A549 (cell line): ENCODE data around the gene SSBP3. TPM values are rescaled to one million over a fixed set of nuclear protein-coding genes. Genes with fewer than 3 reads are reported as not detected.

Experiments
- ATAC-seq, 2 experiments: fragments of 200-7000 bp in 1 of 2; fragments of >200 bp in 1 of 2; cut with Nextera tagmentation in 1 of 2; cut with Tn5 transposase in 1 of 2; 3 replicates each; pipeline versions ENCODE4 v1.8.0 to v1.9.1; 2018 to 2020; ENCODE audit warnings: mild to moderate bottlenecking in 1 of 2, moderate library complexity in 1 of 2
- CTCF ChIA-PET: fragments of 300-600 bp; sonication (Branson Sonifier 250); formaldehyde crosslinking; extraction: SDS; loops from one replicate; lab custom pipeline; 2021; ENCODE audit warnings: antibody characterized with exemption, inconsistent platforms; lab: Yijun Ruan, JAX
- POLR2A ChIA-PET: fragments of 350-600 bp; formaldehyde crosslinking; extraction: SDS; loops from one replicate; lab custom pipeline; 2021; ENCODE audit warnings: antibody characterized with exemption, inconsistent platforms; lab: Yijun Ruan, JAX
- DNase-seq, 2 experiments: peaks; one replicate each; pipeline versions ENCODE4 v3.0.0 to v3.0.0-alpha.2; 2011 to 2016; ENCODE audit warnings: low read depth in 1 of 2, low spot score in 1 of 2
- FAIRE-seq: peaks from 2 replicates; lab custom pipeline; 2011; peaks lifted over from hg19 to GRCh38; lab: Jason Lieb, UNC
- H3K27ac ChIP-seq, 2 experiments: fragments of >200 bp; sonication (Bioruptor Twin); formaldehyde crosslinking; 3 replicates each; pipeline ENCODE4 v1.5.1; 2016 to 2017
- H3K4me1 ChIP-seq: fragments of >200 bp; sonication (Bioruptor Twin); formaldehyde crosslinking; 3 replicates; pipeline ENCODE4 v1.6.1; 2016
- H3K4me2 ChIP-seq: fragments of >200 bp; sonication (Bioruptor Twin); formaldehyde crosslinking; 3 replicates; pipeline ENCODE4 v1.6.1; 2016
- H3K4me3 ChIP-seq: fragments of >200 bp; sonication (Bioruptor Twin); formaldehyde crosslinking; 3 replicates; pipeline ENCODE4 v1.5.1; 2016
- H3K9me3 ChIP-seq: fragments of >200 bp; sonication (Bioruptor Twin); formaldehyde crosslinking; 3 replicates; pipeline ENCODE4 v1.6.1; 2016
- ATOH8 ChIP-seq: fragments of 250-450 bp; sonication (Bioruptor Pico); IDR thresholded peaks from 2 replicates; pipeline ENCODE4 v1.5.0; 2020; ENCODE audit warnings: low read depth, mild to moderate bottlenecking, moderate library complexity
- CBX8 ChIP-seq: fragments of 200-600 bp; sonication (generic); IDR thresholded peaks from 2 replicates; pipeline ENCODE4 v1.6.1; 2016
- CHD4 ChIP-seq: fragments of 200-600 bp; sonication (generic); IDR thresholded peaks from 2 replicates; pipeline ENCODE4 v1.6.1; 2016; ENCODE audit warnings: antibody characterized with exemption, mild to moderate bottlenecking, borderline replicate concordance
- E2F6 ChIP-seq: IDR thresholded peaks from 2 replicates; pipeline ENCODE4 v1.6.1; 2012; ENCODE audit warnings: low read depth, borderline replicate concordance
- EHF ChIP-seq: fragments of 250-450 bp; sonication (Bioruptor Pico); IDR thresholded peaks from 2 replicates; pipeline ENCODE4 v1.5.0; 2020; ENCODE audit warnings: mild to moderate bottlenecking
- EHMT2 ChIP-seq: fragments of 200-600 bp; sonication (generic); IDR thresholded peaks from 2 replicates; pipeline ENCODE4 v1.6.1; 2016; ENCODE audit warnings: antibody characterized with exemption, low read depth, mild to moderate bottlenecking, moderate library complexity
- EP300 ChIP-seq, 2 experiments: fragments of >200 bp; sonication (Bioruptor Twin); formaldehyde crosslinking; IDR thresholded peaks; 2 replicates in 1 of 2; 3 replicates in 1 of 2; pipeline ENCODE4 v1.6.1; 2016 to 2017
- FOXS1 ChIP-seq: fragments of 250-450 bp; sonication (Bioruptor Pico); IDR thresholded peaks from 2 replicates; pipeline ENCODE4 v1.5.0; 2020; ENCODE audit warnings: mild to moderate bottlenecking, moderate library complexity
- HDAC2 ChIP-seq: fragments of 200-600 bp; sonication (generic); IDR thresholded peaks from 2 replicates; pipeline ENCODE4 v1.6.1; 2016
- HMGXB4 ChIP-seq: fragments of 250-450 bp; sonication (Bioruptor Pico); IDR thresholded peaks from 2 replicates; pipeline ENCODE4 v1.5.0; 2021; ENCODE audit warnings: mild to moderate bottlenecking, moderate library complexity, borderline replicate concordance
- HOXB13 ChIP-seq: fragments of 250-450 bp; sonication (Bioruptor Pico); IDR thresholded peaks from 2 replicates; pipeline ENCODE4 v1.5.0; 2020; ENCODE audit warnings: low read depth, mild to moderate bottlenecking, moderate library complexity
- HOXB5 ChIP-seq: fragments of 250-450 bp; sonication (Bioruptor Pico); IDR thresholded peaks from 2 replicates; pipeline ENCODE4 v1.5.0; 2020; ENCODE audit warnings: mild to moderate bottlenecking, moderate library complexity
- KDM5A ChIP-seq: fragments of 200-600 bp; sonication (generic); IDR thresholded peaks from 2 replicates; pipeline ENCODE4 v1.6.1; 2016; ENCODE audit warnings: antibody characterized with exemption, mild to moderate bottlenecking
- MYC ChIP-seq: IDR thresholded peaks from 2 replicates; pipeline ENCODE4 v1.6.1; 2012; ENCODE audit warnings: mild to moderate bottlenecking, inconsistent platforms, low read length, improper control_type of control experiment, borderline replicate concordance
- PHF8 ChIP-seq: fragments of 200-600 bp; sonication (generic); IDR thresholded peaks from 2 replicates; pipeline ENCODE4 v1.6.1; 2016; ENCODE audit warnings: low read depth, mild to moderate bottlenecking, antibody characterized with exemption, moderate library complexity, borderline replicate concordance
- SREBF2 ChIP-seq: fragments of 450-650 bp; IDR thresholded peaks from 2 replicates; pipeline ENCODE4 v1.6.1; 2014; ENCODE audit warnings: mild to moderate bottlenecking, moderate library complexity
- ZC3H11A ChIP-seq: fragments of 450-650 bp; IDR thresholded peaks from 2 replicates; pipeline ENCODE4 v1.6.1; 2014; ENCODE audit warnings: antibody characterized with exemption, mild to moderate bottlenecking
- ZFP36 ChIP-seq: fragments of 450-650 bp; IDR thresholded peaks from 2 replicates; pipeline ENCODE4 v1.6.1; 2014; ENCODE audit warnings: borderline replicate concordance; ENCODE audit not compliant: partially characterized antibody
- WGBS: methylation state at CpG from one replicate; pipeline ENCODE4 v1.1.6; 2017; ENCODE audit errors: missing lambda C conversion rate; 5-methylcytosine and 5-hydroxymethylcytosine counted together
- polyA plus RNA-seq, 4 experiments: library from polyadenylated mRNA; depleted of rRNA in 3 of 4; stranded (reverse); fragments of >200 nt; fragmentation: RNase III in 1 of 4; extraction: RNeasy Plus Mini Kit Qiagen cat#74134 plus additional on column Dnase treatment in 1 of 4; gene quantifications; 2 replicates in 3 of 4; 3 replicates in 1 of 4; pipeline ENCODE4 v1.2.3, GENCODE V29; 2011 to 2017
- TF ChIP-seq, protein P1 (sequence below): fragments of 450-650 bp; IDR thresholded peaks from 2 replicates; pipeline ENCODE4 v1.6.1; 2014; ENCODE audit warnings: antibody characterized with exemption
- TF ChIP-seq, protein P2 (sequence below): fragments of >200 bp; sonication (Bioruptor Twin); formaldehyde crosslinking; IDR thresholded peaks from 3 replicates; pipeline ENCODE4 v1.6.1; 2016
- TF ChIP-seq, protein P3 (sequence below): fragments of >200 bp; sonication (Bioruptor Twin); formaldehyde crosslinking; IDR thresholded peaks from 2 replicates; pipeline ENCODE4 v1.6.1; 2016
- TF ChIP-seq, protein P4 (sequence below): fragments of 200-600 bp; sonication (generic); IDR thresholded peaks from 2 replicates; pipeline ENCODE4 v1.6.1; 2016; ENCODE audit warnings: antibody characterized with exemption, mild to moderate bottlenecking, moderate library complexity
- TF ChIP-seq, protein P5 (sequence below): IDR thresholded peaks from 2 replicates; pipeline ENCODE4 v1.6.1; 2012

Gene SSBP3
- polyA plus RNA-seq, 2 of the 4 experiments (the other 2 are of a cell fraction): 7.2 to 9.1 TPM

- no peak overlapping the region for H3K27ac ChIP-seq
- ChIA-PET POLR2A (no interaction called here), CTCF (interaction anchor here (0.8 kb wide), 1 partner anchor 16 kb away, joined by 3 read pairs; no protein-coding TSS in a partner anchor)
- H3K4me2 ChIP-seq: 0 out of 3 replicates have a peak overlapping the region, but pooled peaks have one; percentile 4
- no peak overlapping the region for H3K4me3 ChIP-seq
- 69% methylated on average over 12 of the region's 12 CpGs for WGBS
- ATAC-seq: no peak
- no peak for FAIRE-seq
- peaks cover 16% of the 10 kb centered on the region; the same call in 2 of the 3 replicates for H3K4me1 ChIP-seq
- DNase-seq: peak in 1 of 2 experiments; percentile 15
- H3K9me3 ChIP-seq: no peaks in the 10 kb centered on the region
- TF ChIP-seq ATOH8 (CRISPR knock-in tag) (no peak), EHF (no peak), PHF8 (no peak), E2F6 (no peak), EP300 (IDR thresholded peaks at IDR 0.05) (no peak), HDAC2 (no peak), HOXB5 (no peak), ZFP36 (no peak), CBX8 (no peak), HMGXB4 (CRISPR knock-in tag) (no peak), FOXS1 (no peak), HOXB13 (CRISPR knock-in tag) (no peak), ZC3H11A (no peak), MYC (no peak), SREBF2 (no peak)
- TF ChIP-seq, protein P1, sequence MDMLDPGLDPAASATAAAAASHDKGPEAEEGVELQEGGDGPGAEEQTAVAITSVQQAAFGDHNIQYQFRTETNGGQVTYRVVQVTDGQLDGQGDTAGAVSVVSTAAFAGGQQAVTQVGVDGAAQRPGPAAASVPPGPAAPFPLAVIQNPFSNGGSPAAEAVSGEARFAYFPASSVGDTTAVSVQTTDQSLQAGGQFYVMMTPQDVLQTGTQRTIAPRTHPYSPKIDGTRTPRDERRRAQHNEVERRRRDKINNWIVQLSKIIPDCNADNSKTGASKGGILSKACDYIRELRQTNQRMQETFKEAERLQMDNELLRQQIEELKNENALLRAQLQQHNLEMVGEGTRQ: no peak
- TF ChIP-seq, protein P2, sequence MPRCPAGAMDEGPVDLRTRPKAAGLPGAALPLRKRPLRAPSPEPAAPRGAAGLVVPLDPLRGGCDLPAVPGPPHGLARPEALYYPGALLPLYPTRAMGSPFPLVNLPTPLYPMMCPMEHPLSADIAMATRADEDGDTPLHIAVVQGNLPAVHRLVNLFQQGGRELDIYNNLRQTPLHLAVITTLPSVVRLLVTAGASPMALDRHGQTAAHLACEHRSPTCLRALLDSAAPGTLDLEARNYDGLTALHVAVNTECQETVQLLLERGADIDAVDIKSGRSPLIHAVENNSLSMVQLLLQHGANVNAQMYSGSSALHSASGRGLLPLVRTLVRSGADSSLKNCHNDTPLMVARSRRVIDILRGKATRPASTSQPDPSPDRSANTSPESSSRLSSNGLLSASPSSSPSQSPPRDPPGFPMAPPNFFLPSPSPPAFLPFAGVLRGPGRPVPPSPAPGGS: no peak
- TF ChIP-seq, protein P3, sequence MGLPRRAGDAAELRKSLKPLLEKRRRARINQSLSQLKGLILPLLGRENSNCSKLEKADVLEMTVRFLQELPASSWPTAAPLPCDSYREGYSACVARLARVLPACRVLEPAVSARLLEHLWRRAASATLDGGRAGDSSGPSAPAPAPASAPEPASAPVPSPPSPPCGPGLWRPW: no peak
Measured at GRCh38 chr1:54290506-54291184, 115.5 kb downstream of the SSBP3 start.

DNA sequence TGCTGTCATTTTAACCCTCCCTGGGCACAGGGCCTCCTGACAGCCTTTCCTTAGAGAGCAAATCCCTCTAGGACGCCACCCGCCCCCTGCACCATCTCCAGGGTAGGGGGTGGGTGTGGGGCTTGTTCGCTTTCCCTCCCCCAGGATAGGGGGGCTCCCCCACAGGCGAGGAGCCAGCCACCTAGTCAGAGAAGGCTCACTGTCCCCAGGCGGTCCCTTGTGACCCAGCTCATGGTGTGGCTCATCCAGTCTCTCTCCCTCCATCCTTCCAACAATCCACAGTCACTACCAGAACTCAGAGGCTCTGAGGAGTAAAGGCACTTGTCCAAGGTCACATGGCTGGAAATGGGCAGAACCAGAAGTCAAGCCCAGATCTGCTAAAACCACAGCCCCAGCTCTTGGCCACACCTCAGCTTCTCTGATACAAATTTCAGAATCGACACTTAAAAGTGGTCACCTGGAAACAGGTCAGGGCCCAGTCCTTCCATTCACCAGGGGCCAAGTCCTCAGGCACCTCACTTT lies 116.4 kb downstream of the SSBP3 start:
- no peak for TF ChIP-seq CHD4
- TF ChIP-seq, protein P4, sequence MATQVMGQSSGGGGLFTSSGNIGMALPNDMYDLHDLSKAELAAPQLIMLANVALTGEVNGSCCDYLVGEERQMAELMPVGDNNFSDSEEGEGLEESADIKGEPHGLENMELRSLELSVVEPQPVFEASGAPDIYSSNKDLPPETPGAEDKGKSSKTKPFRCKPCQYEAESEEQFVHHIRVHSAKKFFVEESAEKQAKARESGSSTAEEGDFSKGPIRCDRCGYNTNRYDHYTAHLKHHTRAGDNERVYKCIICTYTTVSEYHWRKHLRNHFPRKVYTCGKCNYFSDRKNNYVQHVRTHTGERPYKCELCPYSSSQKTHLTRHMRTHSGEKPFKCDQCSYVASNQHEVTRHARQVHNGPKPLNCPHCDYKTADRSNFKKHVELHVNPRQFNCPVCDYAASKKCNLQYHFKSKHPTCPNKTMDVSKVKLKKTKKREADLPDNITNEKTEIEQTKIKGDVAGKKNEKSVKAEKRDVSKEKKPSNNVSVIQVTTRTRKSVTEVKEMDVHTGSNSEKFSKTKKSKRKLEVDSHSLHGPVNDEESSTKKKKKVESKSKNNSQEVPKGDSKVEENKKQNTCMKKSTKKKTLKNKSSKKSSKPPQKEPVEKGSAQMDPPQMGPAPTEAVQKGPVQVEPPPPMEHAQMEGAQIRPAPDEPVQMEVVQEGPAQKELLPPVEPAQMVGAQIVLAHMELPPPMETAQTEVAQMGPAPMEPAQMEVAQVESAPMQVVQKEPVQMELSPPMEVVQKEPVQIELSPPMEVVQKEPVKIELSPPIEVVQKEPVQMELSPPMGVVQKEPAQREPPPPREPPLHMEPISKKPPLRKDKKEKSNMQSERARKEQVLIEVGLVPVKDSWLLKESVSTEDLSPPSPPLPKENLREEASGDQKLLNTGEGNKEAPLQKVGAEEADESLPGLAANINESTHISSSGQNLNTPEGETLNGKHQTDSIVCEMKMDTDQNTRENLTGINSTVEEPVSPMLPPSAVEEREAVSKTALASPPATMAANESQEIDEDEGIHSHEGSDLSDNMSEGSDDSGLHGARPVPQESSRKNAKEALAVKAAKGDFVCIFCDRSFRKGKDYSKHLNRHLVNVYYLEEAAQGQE: no peak
- no peak for TF ChIP-seq KDM5A
- TF ChIP-seq, protein P5, sequence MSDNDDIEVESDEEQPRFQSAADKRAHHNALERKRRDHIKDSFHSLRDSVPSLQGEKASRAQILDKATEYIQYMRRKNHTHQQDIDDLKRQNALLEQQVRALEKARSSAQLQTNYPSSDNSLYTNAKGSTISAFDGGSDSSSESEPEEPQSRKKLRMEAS: no peak
- TF ChIP-seq HDAC2: no peak
- TF ChIP-seq FOXS1: no peak
- TF ChIP-seq EHMT2: no peak
- no peak for TF ChIP-seq SREBF2
- no peak for FAIRE-seq
- DNase-seq: no peak
- H3K27ac ChIP-seq: no peak overlapping the region
- CTCF ChIA-PET: no interaction called here
- POLR2A ChIA-PET: no interaction called here
- H3K9me3 ChIP-seq: no peaks in the 10 kb centered on the region
- WGBS: 100% methylated on average over 1 of the region's 6 CpGs
- 0 out of 3 replicates have a peak overlapping the region, but pooled peaks have one; percentile 4 for H3K4me2 ChIP-seq
- ATAC-seq: no peak
- no peak overlapping the region for H3K4me3 ChIP-seq
- H3K4me1 ChIP-seq: peaks cover 16% of the 10 kb centered on the region; the same call in 2 of the 3 replicates
